ENCODE data around the gene PADI4. TPM values are rescaled to one million over a fixed set of nuclear protein-coding genes. Genes with fewer than 3 reads are reported as not detected.

Gene PADI4
- total and polyA plus RNA-seq, 2 of the 4 experiments (the other 2 are of a cell fraction) = not detected

DNA sequence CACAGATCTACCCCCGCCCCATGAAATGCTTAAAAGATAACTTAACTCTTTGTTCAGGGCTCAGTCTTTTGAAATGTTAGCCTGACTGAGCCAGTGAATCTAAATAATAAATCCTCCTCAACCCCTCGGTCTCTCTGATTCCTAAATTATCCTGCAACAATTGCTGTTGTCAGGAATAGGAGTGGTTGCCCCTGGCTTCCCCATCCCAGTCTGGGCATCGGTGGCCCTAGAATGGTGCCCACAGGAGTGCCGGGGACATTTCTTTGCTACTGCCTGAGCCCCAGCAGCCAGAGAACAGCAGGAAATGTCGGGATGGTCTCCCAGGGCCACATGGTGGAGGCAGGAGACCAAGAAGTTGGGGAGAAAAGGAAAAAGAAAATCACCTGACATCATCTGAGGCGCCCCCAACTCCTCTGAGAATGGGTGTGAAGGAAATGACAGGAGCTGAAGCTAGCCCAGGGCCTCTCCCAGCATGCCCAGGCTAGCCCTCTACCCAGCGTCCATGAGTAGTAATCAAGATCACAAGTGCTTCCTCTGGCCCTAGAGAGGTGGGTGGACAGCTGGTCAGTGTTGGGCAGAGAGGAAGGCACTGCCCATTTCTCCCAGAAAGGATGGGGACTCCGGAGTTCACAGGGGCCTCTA, 1.6 kb downstream of the PADI4 start:
- Histone ChIP-seq H3K27me3 (ENCODE audit: control insufficient read depth, insufficient read depth, low read length) (peaks cover 39% of the 10 kb centered on the region), H2BK5ac (ENCODE audit: low read depth, low read length, poor library complexity, severe bottlenecking) (no peak overlapping the region), H2BK15ac (ENCODE audit: low read depth, low read length) (no peak overlapping the region), H4K20me1 (ENCODE audit: insufficient read depth, low read length) (no peaks in the 10 kb centered on the region), H3K9me3 (ENCODE audit: control insufficient read depth, insufficient read depth, low read length) (no peaks in the 10 kb centered on the region), H4K5ac (ENCODE audit: low read depth, low read length) (no peak overlapping the region), H2BK20ac (ENCODE audit: low read depth, low read length) (no peak overlapping the region), H3K18ac (ENCODE audit: low read depth, low read length) (no peak overlapping the region), H2AK5ac (ENCODE audit: low read depth, low read length) (no peak overlapping the region), H3K9me1 (ENCODE audit: insufficient read depth, low read length) (no peaks in the 10 kb centered on the region), H3K36me3 (ENCODE audit: control insufficient read depth, insufficient read depth, low read length) (no peaks in the 10 kb centered on the region), H3K4ac (ENCODE audit: low read depth, low read length) (no peak overlapping the region), H3K4me3 (ENCODE audit: insufficient read depth, low read depth, low read length) (no peak overlapping the region), H3K23ac (ENCODE audit: low read depth, low read length) (no peak overlapping the region), H3K79me1 (ENCODE audit: low read depth in 1 of 2, low read length in 2 of 2) (no peaks in the 10 kb centered on the region), H3K27ac (ENCODE audit: insufficient read depth, low read length) (no peak overlapping the region), H3K4me1 (ENCODE audit: control insufficient read depth, insufficient read depth, low read length) (no peaks in the 10 kb centered on the region), H3K9ac (ENCODE audit: low read depth, low read length) (no peak overlapping the region), H3K4me2 (ENCODE audit: low read depth, low read length) (no peak overlapping the region), H3K56ac (ENCODE audit: extremely low read depth, insufficient read depth, low read length) (no peak overlapping the region), H4K8ac (ENCODE audit: low read depth in 2 of 2, low read length in 2 of 2) (no peak overlapping the region), H3K14ac (replicated peaks; ENCODE audit: low read depth, low read length) (no peak overlapping the region), H2BK120ac (ENCODE audit: low read depth, low read length) (no peak overlapping the region), H4K91ac (ENCODE audit: insufficient read depth, low read depth, low read length) (no peak overlapping the region), H2AFZ (replicated peaks; ENCODE audit: low read length, poor library complexity) (no peak overlapping the region), H2AK9ac (replicated peaks; ENCODE audit: low read depth, low read length, poor library complexity) (no peak overlapping the region)
- DNase-seq (no peak), ATAC-seq (ENCODE audit: low read depth) (no peak)
- CTCF ChIA-PET = interaction anchor here (0.6 kb wide), 1 partner anchor 152 kb away, joined by 4 read pairs; no protein-coding TSS in a partner anchor
- intact Hi-C loops (cut with micrococcal nuclease) (no loop called here), in situ Hi-C loops (cut with MboI; ENCODE audit: low sequenced_read_pairs) (no loop called here), dilution Hi-C loops (cut with HindIII; ENCODE audit: low sequenced_read_pairs, unreplicated experiment) (no loop called here)
- no TSS peak for BruUV-seq (replicated peaks)
- POLR2A ChIA-PET (ENCODE audit: unreplicated experiment) = interaction anchor here (0.7 kb wide), 1 partner anchor 59 kb away, joined by 6 read pairs; no protein-coding TSS in a partner anchor
- 42% methylated on average over 2 of the region's 8 CpGs; no CpG with 5 or more reads in 1 of the 2 experiments for WGBS, 2 experiments (ENCODE audit: extremely low coverage in 2 of 2, insufficient read length in 1 of 2)
- no peak for TF ChIP-seq NFE2L2 (IDR thresholded peaks at IDR 0.05; ENCODE audit: low read depth, low read length)
- TF ChIP-seq POLR2A (IDR thresholded peaks at IDR 0.05; ENCODE audit: low read depth, low read length) = no peak
- no peak for TF ChIP-seq FOS (IDR thresholded peaks at IDR 0.05; ENCODE audit: low read depth, low read length)
- TF ChIP-seq USF2 (IDR thresholded peaks at IDR 0.05; ENCODE audit: low read depth, low read length) = no peak
- TF ChIP-seq, protein P1, sequence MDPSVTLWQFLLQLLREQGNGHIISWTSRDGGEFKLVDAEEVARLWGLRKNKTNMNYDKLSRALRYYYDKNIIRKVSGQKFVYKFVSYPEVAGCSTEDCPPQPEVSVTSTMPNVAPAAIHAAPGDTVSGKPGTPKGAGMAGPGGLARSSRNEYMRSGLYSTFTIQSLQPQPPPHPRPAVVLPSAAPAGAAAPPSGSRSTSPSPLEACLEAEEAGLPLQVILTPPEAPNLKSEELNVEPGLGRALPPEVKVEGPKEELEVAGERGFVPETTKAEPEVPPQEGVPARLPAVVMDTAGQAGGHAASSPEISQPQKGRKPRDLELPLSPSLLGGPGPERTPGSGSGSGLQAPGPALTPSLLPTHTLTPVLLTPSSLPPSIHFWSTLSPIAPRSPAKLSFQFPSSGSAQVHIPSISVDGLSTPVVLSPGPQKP (IDR thresholded peaks at IDR 0.05; ENCODE audit: borderline replicate concordance, low read depth, low read length) = no peak
- no peak for TF ChIP-seq SMC3 (IDR thresholded peaks at IDR 0.05; ENCODE audit: low read depth, low read length)
- TF ChIP-seq RCOR1 (IDR thresholded peaks at IDR 0.05; ENCODE audit: insufficient replicate concordance, low read length) = no peak
- TF ChIP-seq CTCF (conservative IDR thresholded peaks at IDR 0.05; ENCODE audit: low read depth, low read length) = no peak
- TF ChIP-seq RFX5 (IDR thresholded peaks at IDR 0.05; ENCODE audit: low read depth, low read length) = no peak
- no peak for TF ChIP-seq CEBPB (IDR thresholded peaks at IDR 0.05; ENCODE audit: low read depth, low read length)
- TF ChIP-seq BHLHE40 (IDR thresholded peaks at IDR 0.05; ENCODE audit: low read depth, low read length) = no peak
- no peak for TF ChIP-seq MAFK (IDR thresholded peaks at IDR 0.05; ENCODE audit: low read depth, low read length)
- TF ChIP-seq MAZ (IDR thresholded peaks at IDR 0.05; ENCODE audit: borderline replicate concordance, low read depth, low read length) = no peak
- TF ChIP-seq MXI1 (IDR thresholded peaks at IDR 0.05; ENCODE audit: borderline replicate concordance, low read depth, low read length) = no peak
- TF ChIP-seq RAD21 (IDR thresholded peaks at IDR 0.05; ENCODE audit: low read length) = no peak
- TF ChIP-seq CHD1 (IDR thresholded peaks at IDR 0.05; ENCODE audit: low read depth, low read length) = no peak

All from IMR-90 (cell line).